ENCODE results near the gene NIT2. TPM values are rescaled to one million over a fixed set of nuclear protein-coding genes. Genes with fewer than 3 reads are reported as not detected.

Gene NIT2
- total and polyA plus RNA-seq, 10 of the 15 experiments (the other 5 are each of a cell fraction or from before 2014, with no cell fraction given): 49.3 to 215 (median 76.4) TPM

DNA sequence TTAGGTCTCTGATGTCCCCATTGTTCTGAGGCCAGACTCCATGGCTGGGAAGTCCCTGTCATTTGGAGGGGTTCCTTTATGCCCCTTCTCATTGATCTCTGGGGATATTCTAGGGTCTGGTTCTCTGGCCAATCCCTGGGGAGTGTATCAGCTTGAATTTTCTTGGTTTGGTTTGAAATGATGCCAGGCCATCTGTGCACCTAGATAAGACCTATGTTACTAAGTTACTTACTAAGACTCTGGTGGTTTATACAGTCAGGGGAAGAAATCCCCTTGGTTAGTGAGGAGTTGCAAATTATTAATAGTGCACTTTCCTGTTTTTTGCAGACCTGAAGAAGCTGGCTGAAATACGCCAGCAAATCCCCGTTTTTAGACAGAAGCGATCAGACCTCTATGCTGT, 20.3 kb downstream of the NIT2 start:
- CTCF ChIA-PET: interaction anchor here (0.6 to 1.8 kb wide), 5 partner anchors 8 to 522 kb away, joined by 3 to 5 read pairs (median 4); no protein-coding TSS in a partner anchor
- Histone ChIP-seq H3K27ac (ENCODE audit: control insufficient read depth, insufficient read depth) (no peak overlapping the region), H3K4me2 (ENCODE audit: control insufficient read depth, insufficient read depth) (no peak overlapping the region), H3K36me3 (ENCODE audit: control insufficient read depth in 2 of 2, insufficient read depth in 2 of 2, low read length in 1 of 2) (peaks cover 8 to 26% of the 10 kb centered on the region in 2 experiments), H3K9me3 (replicated peaks; ENCODE audit: control insufficient read depth, insufficient read depth, low read length) (peaks cover 5% of the 10 kb centered on the region; the same call in 2 of the 3 replicates), H3K4me1 (ENCODE audit: control insufficient read depth, insufficient read depth, low read length) (no peaks in the 10 kb centered on the region), H3K9ac (ENCODE audit: control insufficient read depth, insufficient read depth, low read length) (no peak overlapping the region), H2AFZ (ENCODE audit: control insufficient read depth, low read depth, low read length) (no peak overlapping the region), H3K27me3 (replicated peaks in 1 of 2; ENCODE audit: control insufficient read depth in 2 of 2, insufficient read depth in 2 of 2, low read length in 1 of 2) (no peaks in the 10 kb centered on the region), H3K4me3 (no peak overlapping the region), H3K79me2 (ENCODE audit: control insufficient read depth, insufficient read depth, low read length) (no peaks in the 10 kb centered on the region), H4K20me1 (ENCODE audit: control insufficient read depth, insufficient read depth) (no peaks in the 10 kb centered on the region)
- BruUV-seq (replicated peaks): no TSS peak
- RAD21 ChIA-PET (ENCODE audit: unreplicated experiment): interaction anchor here (1.5 kb wide), 1 partner anchor 22 kb away, joined by 3 read pairs; no protein-coding TSS in a partner anchor
- WGBS (ENCODE audit: insufficient coverage, insufficient replicate concordance, low lambda C conversion rate, missing lambda C conversion rate): 95% methylated on average over 3 of the region's 3 CpGs
- in situ Hi-C loops (cut with MboI): no loop called here
- SMC1A ChIA-PET (ENCODE audit: uncharacterized antibody, unreplicated experiment): interaction anchor here (0.6 to 1.6 kb wide), 3 partner anchors 15 to 287 kb away, joined by 3 read pairs; no protein-coding TSS in a partner anchor
- no peak for TF ChIP-seq SMC3 (IDR thresholded peaks at IDR 0.05; ENCODE audit: borderline replicate concordance, low read length)
- no peak for TF ChIP-seq CREM (IDR thresholded peaks at IDR 0.05; ENCODE audit: low read depth)
- TF ChIP-seq BMI1 (IDR thresholded peaks at IDR 0.05; ENCODE audit: borderline replicate concordance): no peak
- TF ChIP-seq NBN (IDR thresholded peaks at IDR 0.05): no peak
- TF ChIP-seq, protein P1, sequence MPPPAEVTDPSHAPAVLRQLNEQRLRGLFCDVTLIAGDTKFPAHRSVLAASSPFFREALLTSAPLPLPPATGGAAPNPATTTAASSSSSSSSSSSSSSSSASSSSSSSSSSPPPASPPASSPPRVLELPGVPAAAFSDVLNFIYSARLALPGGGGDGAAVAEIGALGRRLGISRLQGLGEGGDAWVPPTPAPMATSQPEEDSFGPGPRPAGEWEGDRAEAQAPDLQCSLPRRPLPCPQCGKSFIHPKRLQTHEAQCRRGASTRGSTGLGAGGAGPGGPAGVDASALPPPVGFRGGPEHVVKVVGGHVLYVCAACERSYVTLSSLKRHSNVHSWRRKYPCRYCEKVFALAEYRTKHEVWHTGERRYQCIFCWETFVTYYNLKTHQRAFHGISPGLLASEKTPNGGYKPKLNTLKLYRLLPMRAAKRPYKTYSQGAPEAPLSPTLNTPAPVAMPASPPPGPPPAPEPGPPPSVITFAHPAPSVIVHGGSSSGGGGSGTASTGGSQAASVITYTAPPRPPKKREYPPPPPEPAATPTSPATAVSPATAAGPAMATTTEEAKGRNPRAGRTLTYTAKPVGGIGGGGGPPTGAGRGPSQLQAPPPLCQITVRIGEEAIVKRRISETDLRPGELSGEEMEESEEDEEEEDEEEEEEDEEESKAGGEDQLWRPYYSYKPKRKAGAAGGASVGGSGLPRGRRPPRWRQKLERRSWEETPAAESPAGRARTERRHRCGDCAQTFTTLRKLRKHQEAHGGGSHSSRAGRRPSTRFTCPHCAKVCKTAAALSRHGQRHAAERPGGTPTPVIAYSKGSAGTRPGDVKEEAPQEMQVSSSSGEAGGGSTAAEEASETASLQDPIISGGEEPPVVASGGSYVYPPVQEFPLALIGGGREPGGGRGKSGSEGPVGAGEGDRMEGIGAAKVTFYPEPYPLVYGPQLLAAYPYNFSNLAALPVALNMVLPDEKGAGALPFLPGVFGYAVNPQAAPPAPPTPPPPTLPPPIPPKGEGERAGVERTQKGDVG (CRISPR knock-in tag; IDR thresholded peaks at IDR 0.05): no peak
- TF ChIP-seq ZBED1 (IDR thresholded peaks at IDR 0.05; ENCODE audit: borderline replicate concordance): no peak
- TF ChIP-seq RUNX3 (IDR thresholded peaks at IDR 0.05; ENCODE audit: low read length): no peak
- no peak for TF ChIP-seq SREBF1 (IDR thresholded peaks at IDR 0.05; ENCODE audit: low read length)
- intact Hi-C loops (cut with micrococcal nuclease; ENCODE audit: unreplicated experiment): no loop called here
- DNase-seq (ENCODE audit: low read depth, low spot score): no peak
- no peak for FAIRE-seq
- POLR2A ChIA-PET: interaction anchor here (0.8 to 1.1 kb wide), 2 partner anchors 8 to 19 kb away, joined by 3 read pairs; no protein-coding TSS in a partner anchor
- no peak for ATAC-seq
